ENCODE data around the gene RTL9. TPM values are rescaled to one million over a fixed set of nuclear protein-coding genes. Genes with fewer than 3 reads are reported as not detected.
A peak's percentile ranks its signal among the peaks of the same experiment; 100 is the strongest.
"Not testable (repeated sequence)": the region's sequence is repeated elsewhere in the genome, so short reads cannot be mapped to it uniquely, and the experiment has no call there.

Gene RTL9
- total and polyA plus RNA-seq, 4 donors = 0.09 to 0.26 TPM; not detected in 2

DNA sequence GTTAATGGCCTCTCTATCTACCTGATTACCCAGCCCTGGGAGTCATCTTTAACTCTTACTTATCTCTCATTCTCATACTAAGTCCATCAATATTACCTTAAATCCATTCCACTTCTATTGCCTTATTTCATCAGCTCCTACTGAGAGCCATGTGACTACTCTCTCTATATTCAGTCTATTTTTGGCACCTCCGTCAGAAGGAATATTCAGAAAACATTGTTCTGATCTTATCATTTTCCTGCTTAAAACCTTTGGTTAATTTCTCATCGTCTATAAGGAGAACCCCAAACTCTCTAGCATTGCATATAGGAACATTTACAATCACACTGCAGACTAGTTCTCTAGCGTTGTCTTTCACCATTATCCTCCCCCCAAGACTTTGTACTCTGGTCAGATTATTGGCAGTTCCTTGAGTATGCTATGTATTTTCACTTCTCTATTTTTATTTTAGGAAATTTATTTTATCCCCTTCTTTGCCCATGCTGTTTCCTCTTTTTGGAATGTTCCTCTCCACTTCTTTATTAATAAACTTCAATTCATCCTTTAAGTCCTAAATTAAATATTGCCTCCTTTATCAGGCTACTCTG is 27.1 kb upstream of the RTL9 start:
- intact Hi-C loops (cut with DNase I) = no loop called here
- ATAC-seq (ENCODE audit: low FRiP score) (no peak), DNase-seq (no peak)
- H3K27ac ChIP-seq (ENCODE audit: low read depth in 1 of 2, low read length in 2 of 2) = no peak overlapping the region
- H3K4me1 ChIP-seq (ENCODE audit: control insufficient read depth in 1 of 2, insufficient read depth in 2 of 2, low read length in 2 of 2) = no peaks in the 10 kb centered on the region
- no peaks in the 10 kb centered on the region for H3K27me3 ChIP-seq (ENCODE audit: control insufficient read depth in 1 of 2, insufficient read depth in 2 of 2, low read length in 1 of 2)
- no peaks in the 10 kb centered on the region for H3K9me3 ChIP-seq (ENCODE audit: control insufficient read depth, low read length)
- H3K4me3 ChIP-seq (ENCODE audit: low read length in 2 of 2) = no peak overlapping the region
- WGBS, 2 donors = 67 to 69% methylated on average over 3 of the region's 3 CpGs
- no peaks in the 10 kb centered on the region for H3K36me3 ChIP-seq (ENCODE audit: control insufficient read depth in 1 of 2, insufficient read depth in 2 of 2, low read length in 1 of 2)

DNA sequence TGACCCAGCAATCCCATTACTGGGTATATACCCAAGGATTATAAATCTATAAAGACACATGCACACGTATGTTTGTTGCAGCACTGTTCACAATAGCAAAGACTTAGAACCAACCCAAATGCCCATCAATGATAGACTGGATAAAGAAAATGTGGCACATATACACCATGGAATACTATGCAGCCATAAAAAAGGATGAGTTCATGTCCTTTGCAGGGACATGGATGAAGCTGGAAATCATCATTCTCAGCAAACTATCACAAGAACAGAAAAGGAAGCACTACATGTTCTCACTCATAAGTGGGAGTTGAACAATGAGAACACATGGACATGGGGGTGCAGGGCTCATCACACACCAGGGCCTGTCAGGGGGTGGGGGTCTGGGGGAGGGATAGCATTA is 25.2 kb upstream of the RTL9 start:
- ATAC-seq (ENCODE audit: low FRiP score) = not testable (repeated sequence)

GRCh38 chrX:110338935-110339334 is 19.7 kb upstream of the RTL9 start:
- H3K27ac ChIP-seq (ENCODE audit: low read depth in 1 of 2, low read length in 2 of 2) = no peak overlapping the region
- DNase-seq = no peak
- intact Hi-C loops (cut with DNase I) = no loop called here
- no peaks in the 10 kb centered on the region for H3K27me3 ChIP-seq (ENCODE audit: control insufficient read depth in 1 of 2, insufficient read depth in 2 of 2, low read length in 1 of 2)
- no peaks in the 10 kb centered on the region for H3K36me3 ChIP-seq (ENCODE audit: control insufficient read depth in 1 of 2, insufficient read depth in 2 of 2, low read length in 1 of 2)
- ATAC-seq (ENCODE audit: low FRiP score) = no peak
- no peaks in the 10 kb centered on the region for H3K4me1 ChIP-seq (ENCODE audit: control insufficient read depth in 1 of 2, insufficient read depth in 2 of 2, low read length in 2 of 2)
- WGBS, 2 donors = 66 to 67% methylated on average over 4 of the region's 4 CpGs
- H3K9me3 ChIP-seq (ENCODE audit: control insufficient read depth, low read length) = no peaks in the 10 kb centered on the region
- H3K4me3 ChIP-seq (ENCODE audit: low read length in 2 of 2) = no peak overlapping the region

More for the DNA sequence above, 25.2 kb upstream of the RTL9 start:
- H3K27ac ChIP-seq (ENCODE audit: low read depth in 1 of 2, low read length in 2 of 2); H3K4me3 ChIP-seq (ENCODE audit: low read length in 2 of 2); H3K27me3 ChIP-seq (ENCODE audit: control insufficient read depth in 1 of 2, insufficient read depth in 2 of 2, low read length in 1 of 2); H3K9me3 ChIP-seq (ENCODE audit: control insufficient read depth, low read length); DNase-seq; H3K36me3 ChIP-seq (ENCODE audit: control insufficient read depth in 1 of 2, insufficient read depth in 2 of 2, low read length in 1 of 2); H3K4me1 ChIP-seq (ENCODE audit: control insufficient read depth in 1 of 2, insufficient read depth in 2 of 2, low read length in 2 of 2); intact Hi-C loops (cut with DNase I): not testable (repeated sequence)
- 82 to 90% methylated on average over 1 of the region's 1 CpG for WGBS, 2 donors

GRCh38 chrX:110341189-110342035 is 17.2 kb upstream of the RTL9 start:
- Histone ChIP-seq H3K9me3 (ENCODE audit: control insufficient read depth, low read length) (no peaks in the 10 kb centered on the region), H3K27me3 (ENCODE audit: control insufficient read depth in 1 of 2, insufficient read depth in 2 of 2, low read length in 1 of 2) (no peaks in the 10 kb centered on the region), H3K36me3 (ENCODE audit: control insufficient read depth in 1 of 2, insufficient read depth in 2 of 2, low read length in 1 of 2) (no peaks in the 10 kb centered on the region), H3K4me3 (ENCODE audit: low read length in 2 of 2) (no peak overlapping the region), H3K4me1 (ENCODE audit: control insufficient read depth in 1 of 2, insufficient read depth in 2 of 2, low read length in 2 of 2) (no peaks in the 10 kb centered on the region), H3K27ac (ENCODE audit: low read depth in 1 of 2, low read length in 2 of 2) (no peak overlapping the region)
- intact Hi-C loops (cut with DNase I) = no loop called here
- WGBS, 2 donors = 69 to 83% methylated on average over 11 of the region's 11 CpGs
- DNase-seq (no peak), ATAC-seq (ENCODE audit: low FRiP score) (no peak)

DNA sequence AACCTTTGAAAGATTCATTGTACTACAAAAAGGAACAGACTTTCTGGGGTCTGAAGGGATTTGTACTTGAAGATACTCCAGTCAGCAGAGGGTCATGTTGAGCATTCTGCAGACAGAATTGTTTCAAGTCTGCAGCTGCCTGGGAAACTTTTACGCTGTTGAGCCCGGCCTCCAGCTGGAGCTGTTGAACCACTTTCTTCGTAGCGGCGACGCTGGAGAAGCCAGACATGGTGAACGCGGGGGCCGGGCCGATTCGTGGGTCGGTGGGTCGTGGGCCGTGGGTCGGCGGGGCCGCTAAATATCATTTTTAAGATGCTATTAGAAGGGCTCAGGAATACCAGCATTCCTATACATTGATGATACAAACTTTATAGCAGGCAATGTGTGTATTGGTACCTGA is 12.0 kb upstream of the RTL9 start:
- Histone ChIP-seq H3K27me3 (ENCODE audit: control insufficient read depth in 1 of 2, insufficient read depth in 2 of 2, low read length in 1 of 2) (no peaks in the 10 kb centered on the region), H3K27ac (ENCODE audit: low read depth in 1 of 2, low read length in 2 of 2) (no peak overlapping the region), H3K4me3 (ENCODE audit: low read length in 2 of 2) (no peak overlapping the region), H3K36me3 (ENCODE audit: control insufficient read depth in 1 of 2, insufficient read depth in 2 of 2, low read length in 1 of 2) (no peaks in the 10 kb centered on the region), H3K9me3 (ENCODE audit: control insufficient read depth, low read length) (no peaks in the 10 kb centered on the region), H3K4me1 (ENCODE audit: control insufficient read depth in 1 of 2, insufficient read depth in 2 of 2, low read length in 2 of 2) (no peaks in the 10 kb centered on the region)
- no peak for ATAC-seq (ENCODE audit: low FRiP score)
- intact Hi-C loops (cut with DNase I) = no loop called here
- 47 to 50% methylated on average over 17 of the region's 17 CpGs for WGBS, 2 donors
- peak in 1 of 2 donors; percentile 67 for DNase-seq

- ATAC-seq (ENCODE audit: low FRiP score) = no peak
- Histone ChIP-seq H3K9me3 (ENCODE audit: control insufficient read depth, low read length) (no peaks in the 10 kb centered on the region), H3K36me3 (ENCODE audit: control insufficient read depth in 1 of 2, insufficient read depth in 2 of 2, low read length in 1 of 2) (no peaks in the 10 kb centered on the region), H3K27me3 (ENCODE audit: control insufficient read depth in 1 of 2, insufficient read depth in 2 of 2, low read length in 1 of 2) (no peaks in the 10 kb centered on the region), H3K4me3 (ENCODE audit: low read length in 2 of 2) (no peak overlapping the region), H3K27ac (ENCODE audit: low read depth in 1 of 2, low read length in 2 of 2) (no peak overlapping the region), H3K4me1 (ENCODE audit: control insufficient read depth in 1 of 2, insufficient read depth in 2 of 2, low read length in 2 of 2) (no peaks in the 10 kb centered on the region)
- no peak for DNase-seq
- intact Hi-C loops (cut with DNase I) = no loop called here
- 23 to 40% methylated on average over 1 of the region's 1 CpG for WGBS, 2 donors
These were observed 625 bp downstream of the RTL9 start for GRCh38 chrX:110359273-110359672.

GRCh38 chrX:110363244-110363643 is 4.6 kb downstream of the RTL9 start:
- Histone ChIP-seq H3K27me3 (ENCODE audit: control insufficient read depth in 1 of 2, insufficient read depth in 2 of 2, low read length in 1 of 2) (no peaks in the 10 kb centered on the region), H3K4me3 (ENCODE audit: low read length in 2 of 2) (no peak overlapping the region), H3K27ac (ENCODE audit: low read depth in 1 of 2, low read length in 2 of 2) (no peak overlapping the region), H3K4me1 (ENCODE audit: control insufficient read depth in 1 of 2, insufficient read depth in 2 of 2, low read length in 2 of 2) (no peaks in the 10 kb centered on the region), H3K9me3 (ENCODE audit: control insufficient read depth, low read length) (no peaks in the 10 kb centered on the region), H3K36me3 (ENCODE audit: control insufficient read depth in 1 of 2, insufficient read depth in 2 of 2, low read length in 1 of 2) (no peaks in the 10 kb centered on the region)
- intact Hi-C loops (cut with DNase I) = no loop called here
- no peak for DNase-seq
- no peak for ATAC-seq (ENCODE audit: low FRiP score)
- 84 to 88% methylated on average over 1 of the region's 1 CpG for WGBS, 2 donors

DNA sequence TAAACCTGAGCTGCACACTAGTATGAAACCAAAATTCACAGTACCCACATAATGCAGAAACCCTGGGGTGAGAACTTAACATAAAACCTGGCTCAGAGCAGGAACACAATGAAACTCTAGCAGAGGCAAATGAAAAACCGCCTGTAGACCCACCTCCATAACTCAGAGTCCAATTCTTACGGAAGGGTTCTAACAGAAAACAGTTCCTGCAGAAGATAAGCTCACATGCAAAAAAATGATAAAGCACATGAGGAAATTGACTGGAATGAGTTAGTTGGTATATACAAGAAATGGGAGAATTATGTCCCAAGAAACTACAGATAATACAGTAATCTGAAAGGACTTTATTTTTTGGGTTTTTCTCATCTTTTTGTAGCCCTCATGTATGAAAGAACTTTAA is 14.7 kb downstream of the RTL9 start:
- no peak for DNase-seq
- WGBS, 2 donors = 28 to 51% methylated on average over 2 of the region's 2 CpGs
- H3K9me3 ChIP-seq (ENCODE audit: control insufficient read depth, low read length) = no peaks in the 10 kb centered on the region

DNA sequence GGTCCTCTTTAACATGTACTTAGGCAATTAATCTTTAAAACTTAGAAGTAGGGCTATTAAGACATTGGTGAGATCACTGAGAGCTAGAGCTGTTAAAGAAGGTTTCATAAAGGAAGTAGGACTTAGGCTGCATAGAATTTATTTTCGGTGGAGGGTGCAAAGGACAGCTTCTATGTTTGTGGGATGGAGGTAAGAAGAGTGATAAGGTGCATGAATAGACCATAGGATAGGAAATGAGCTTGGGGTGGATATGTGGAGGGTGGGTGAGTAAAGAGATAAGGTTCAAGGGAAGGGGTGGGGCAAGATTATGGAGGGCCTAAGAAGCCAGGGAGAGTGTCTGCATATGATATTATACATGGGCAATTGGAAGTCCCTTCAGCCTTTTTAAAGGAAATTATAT is 15.9 kb downstream of the RTL9 start:
- Histone ChIP-seq H3K9me3 (ENCODE audit: control insufficient read depth, low read length) (no peaks in the 10 kb centered on the region), H3K4me1 (ENCODE audit: control insufficient read depth in 1 of 2, insufficient read depth in 2 of 2, low read length in 2 of 2) (no peaks in the 10 kb centered on the region), H3K27ac (ENCODE audit: low read depth in 1 of 2, low read length in 2 of 2) (no peak overlapping the region), H3K36me3 (ENCODE audit: control insufficient read depth in 1 of 2, insufficient read depth in 2 of 2, low read length in 1 of 2) (no peaks in the 10 kb centered on the region), H3K27me3 (ENCODE audit: control insufficient read depth in 1 of 2, insufficient read depth in 2 of 2, low read length in 1 of 2) (no peaks in the 10 kb centered on the region), H3K4me3 (ENCODE audit: low read length in 2 of 2) (no peak overlapping the region)
- ATAC-seq (ENCODE audit: low FRiP score) = no peak
- intact Hi-C loops (cut with DNase I) = no loop called here
- 66 to 91% methylated on average over 1 of the region's 1 CpG for WGBS, 2 donors
- no peak for DNase-seq

More for the DNA sequence above, 14.7 kb downstream of the RTL9 start:
- Histone ChIP-seq H3K27ac (ENCODE audit: low read depth in 1 of 2, low read length in 2 of 2) (no peak overlapping the region), H3K36me3 (ENCODE audit: control insufficient read depth in 1 of 2, insufficient read depth in 2 of 2, low read length in 1 of 2) (no peaks in the 10 kb centered on the region), H3K4me3 (ENCODE audit: low read length in 2 of 2) (no peak overlapping the region), H3K4me1 (ENCODE audit: control insufficient read depth in 1 of 2, insufficient read depth in 2 of 2, low read length in 2 of 2) (no peaks in the 10 kb centered on the region), H3K27me3 (ENCODE audit: control insufficient read depth in 1 of 2, insufficient read depth in 2 of 2, low read length in 1 of 2) (no peaks in the 10 kb centered on the region)
- intact Hi-C loops (cut with DNase I) = no loop called here
- ATAC-seq (ENCODE audit: low FRiP score) = no peak
